SU-DHL-6 (cell line): Measurements from ENCODE around the gene TSHZ2.

Experiments used
- EZH2phosphoT487 ChIP-seq: fragments of 200-600 bp; sonication (generic), shearing (Covaris generic); conservative IDR thresholded peaks from 2 replicates; pipeline ENCODE4 v1.6.1; 2018; ENCODE audit warnings: mild to moderate bottlenecking, antibody characterized with exemption, low read length, moderate library complexity, mixed read lengths
- TF ChIP-seq, protein P1 (sequence below): fragments of 200-600 bp; sonication (generic); IDR thresholded peaks from one replicate; pipeline ENCODE4 v1.5.1; 2017; ENCODE audit warnings: antibody characterized with exemption, mild to moderate bottlenecking, low read length, moderate library complexity; ENCODE audit not compliant: insufficient read depth, poor library complexity, severe bottlenecking

DNA sequence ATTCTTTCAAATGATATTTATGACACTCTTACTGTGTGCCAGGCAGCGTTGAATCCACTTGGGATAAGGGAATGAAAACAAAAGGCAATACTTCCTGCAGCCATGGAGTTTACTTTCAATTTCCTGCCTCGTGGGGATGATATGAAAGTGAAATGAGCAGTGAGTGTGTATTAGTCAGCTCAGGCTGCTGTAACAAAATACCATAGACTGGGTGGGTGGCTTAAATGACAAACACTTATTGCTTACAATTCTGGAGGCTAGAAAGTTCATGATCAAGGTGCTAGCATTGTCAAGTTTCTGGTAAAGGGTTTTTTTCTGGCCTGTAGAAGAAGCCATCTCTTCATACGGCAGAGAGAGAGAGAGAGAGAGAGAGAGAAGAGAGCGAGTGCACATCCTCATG lies 41.7 kb downstream of the TSHZ2 start:
- TF ChIP-seq, protein P1, sequence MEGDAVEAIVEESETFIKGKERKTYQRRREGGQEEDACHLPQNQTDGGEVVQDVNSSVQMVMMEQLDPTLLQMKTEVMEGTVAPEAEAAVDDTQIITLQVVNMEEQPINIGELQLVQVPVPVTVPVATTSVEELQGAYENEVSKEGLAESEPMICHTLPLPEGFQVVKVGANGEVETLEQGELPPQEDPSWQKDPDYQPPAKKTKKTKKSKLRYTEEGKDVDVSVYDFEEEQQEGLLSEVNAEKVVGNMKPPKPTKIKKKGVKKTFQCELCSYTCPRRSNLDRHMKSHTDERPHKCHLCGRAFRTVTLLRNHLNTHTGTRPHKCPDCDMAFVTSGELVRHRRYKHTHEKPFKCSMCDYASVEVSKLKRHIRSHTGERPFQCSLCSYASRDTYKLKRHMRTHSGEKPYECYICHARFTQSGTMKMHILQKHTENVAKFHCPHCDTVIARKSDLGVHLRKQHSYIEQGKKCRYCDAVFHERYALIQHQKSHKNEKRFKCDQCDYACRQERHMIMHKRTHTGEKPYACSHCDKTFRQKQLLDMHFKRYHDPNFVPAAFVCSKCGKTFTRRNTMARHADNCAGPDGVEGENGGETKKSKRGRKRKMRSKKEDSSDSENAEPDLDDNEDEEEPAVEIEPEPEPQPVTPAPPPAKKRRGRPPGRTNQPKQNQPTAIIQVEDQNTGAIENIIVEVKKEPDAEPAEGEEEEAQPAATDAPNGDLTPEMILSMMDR: no peak
- TF ChIP-seq EZH2phosphoT487: no peak
